T47D (cell line): ENCODE results near the gene DNER.
A peak's percentile ranks its signal among the peaks of the same experiment; 100 is the strongest.
"Not testable (repeated sequence)": the region's sequence is repeated elsewhere in the genome, so short reads cannot be mapped to it uniquely, and the experiment has no call there.

Experiments used
- DNase-seq, 2 experiments: peaks; one replicate each; pipeline versions ENCODE4 v3.0.0 to v3.0.0-alpha.2; 2011 to 2012; ENCODE audit warnings: low read depth in 1 of 2, low spot score in 1 of 2
- JUND ChIP-seq: IDR thresholded peaks from 2 replicates; pipeline ENCODE4 v1.6.1; 2012; ENCODE audit warnings: low read depth
- in situ Hi-C: cut with HindIII; loops from 2 replicates; pipeline ENCODE4 v1.10.0; 2016; ENCODE audit warnings: low sequenced_read_pairs, low pct_unique_long_range_greater_than_20kb

The DNER gene

DNA sequence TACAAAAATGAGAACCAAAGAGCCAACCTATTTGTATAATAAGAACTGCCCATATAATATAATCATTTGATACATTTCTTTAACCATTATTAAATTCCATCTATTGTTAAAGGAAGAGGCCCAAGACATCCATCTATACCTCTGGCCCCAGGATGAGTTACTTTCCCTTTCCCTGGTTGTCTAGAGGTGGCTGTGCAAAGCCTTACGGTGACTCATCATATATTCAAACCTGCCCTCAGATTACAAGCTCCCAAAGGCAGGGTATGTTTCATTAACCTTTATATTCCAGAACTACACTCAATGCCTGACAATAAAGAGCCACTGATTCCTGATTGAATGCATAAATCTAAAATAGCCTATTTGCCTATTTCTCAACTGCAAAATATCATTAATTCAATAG lies 337.5 kb downstream of the DNER start:
- in situ Hi-C loops, result no loop called here
- no peak for TF ChIP-seq JUND
- no peak for DNase-seq

DNA sequence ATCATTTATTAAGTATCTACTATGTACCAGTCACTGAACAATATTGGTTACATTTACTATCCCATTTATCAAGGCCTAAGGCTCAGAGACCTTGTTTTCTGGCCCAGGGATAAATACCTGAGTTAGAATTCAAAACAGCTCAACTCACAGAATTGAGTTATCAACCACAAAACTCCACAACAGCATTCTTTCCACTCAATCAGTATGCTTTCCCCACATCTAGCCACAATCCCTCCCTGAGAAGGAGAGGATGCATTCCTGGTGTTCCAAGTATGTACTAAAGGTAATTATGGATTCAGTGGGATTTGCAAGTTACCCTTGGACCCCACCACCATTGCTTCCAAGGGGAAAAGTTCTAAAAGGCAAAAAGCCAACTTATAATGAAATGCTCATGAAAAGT lies 339.1 kb downstream of the DNER start:
- in situ Hi-C loops, result no loop called here
- no peak for TF ChIP-seq JUND
- DNase-seq, result no peak

DNA sequence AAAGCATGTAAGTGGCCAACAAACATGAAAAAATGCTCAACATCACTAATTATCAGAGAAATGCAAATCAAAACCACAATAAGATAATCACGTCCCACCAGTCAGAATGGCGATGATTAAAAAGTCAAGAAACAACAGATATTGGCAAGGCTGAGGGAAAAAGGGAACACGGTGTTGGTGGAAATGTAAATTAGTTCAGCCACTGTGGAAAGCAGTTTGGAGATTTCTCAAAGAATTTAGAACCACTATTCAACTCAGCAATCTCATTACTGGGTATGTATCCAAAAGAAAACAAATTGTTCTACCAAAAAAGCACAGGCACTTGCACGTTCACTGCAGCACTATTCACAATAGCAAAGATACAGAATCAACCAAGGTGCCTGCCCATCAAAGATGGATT lies 341.0 kb downstream of the DNER start:
- in situ Hi-C loops, DNase-seq: not testable (repeated sequence)

- in situ Hi-C loops, result no loop called here
- no peak for TF ChIP-seq JUND
Observed at GRCh38 chr2:229372207-229372606, 342.1 kb downstream of the DNER start.

DNA sequence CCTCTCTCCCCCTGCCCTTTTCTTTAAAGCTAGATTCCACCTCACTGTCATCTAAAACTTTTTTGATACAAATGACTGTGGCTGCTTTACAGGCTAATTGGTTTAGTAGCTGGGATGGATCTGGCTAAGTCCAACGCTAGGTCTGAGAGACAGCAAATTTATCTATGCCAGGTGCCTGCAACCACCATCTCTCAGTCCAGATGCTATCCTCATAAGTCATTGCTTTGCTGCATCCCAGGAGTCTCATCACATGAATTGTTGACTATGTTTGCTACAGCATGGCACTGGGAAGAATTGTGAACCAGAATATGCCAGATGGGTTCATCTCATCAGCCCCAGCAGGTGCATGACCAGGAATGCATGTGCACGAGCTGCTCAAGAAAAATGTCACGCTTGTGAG lies 343.3 kb downstream of the DNER start:
- in situ Hi-C loops, result no loop called here
- no peak for TF ChIP-seq JUND
- DNase-seq, result no peak

More at GRCh38 chr2:229372207-229372606, 342.1 kb downstream of the DNER start:
- no peak for DNase-seq

- no peak for DNase-seq
- no peak for TF ChIP-seq JUND
- in situ Hi-C loops, result no loop called here
Observed at GRCh38 chr2:229370509-229370908, 343.8 kb downstream of the DNER start.

- in situ Hi-C loops, result no loop called here
- TF ChIP-seq JUND, result 0 out of 2 replicates have a peak, but pooled peaks have one; percentile 36
- DNase-seq, result peak in 1 of 2 experiments; percentile 7
Observed at GRCh38 chr2:229363185-229363814, 351.1 kb downstream of the DNER start.

DNA sequence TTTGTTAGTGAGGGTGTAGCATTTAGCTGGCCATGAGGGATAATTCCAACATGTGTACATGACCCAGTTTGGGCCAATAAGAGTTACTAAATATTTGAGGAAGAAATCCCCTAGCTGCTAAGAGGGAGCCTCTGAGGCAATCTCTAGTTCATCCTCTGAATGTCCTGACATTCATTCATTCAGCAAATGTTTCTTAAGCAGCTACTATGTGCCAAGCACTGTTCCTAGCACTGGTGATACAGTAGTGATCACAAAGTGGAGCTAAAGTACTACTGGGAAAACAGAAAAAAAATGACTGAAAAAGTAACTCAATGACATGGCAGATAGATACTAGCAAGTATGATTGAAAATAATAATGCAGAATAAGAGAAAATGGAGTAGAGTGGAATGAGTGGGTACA lies 363.5 kb downstream of the DNER start:
- no peak for DNase-seq
- no peak for TF ChIP-seq JUND
- in situ Hi-C loops, result no loop called here

- no peak for DNase-seq
- in situ Hi-C loops, result no loop called here
- no peak for TF ChIP-seq JUND
Observed at GRCh38 chr2:229350117-229350805, 364.1 kb downstream of the DNER start.

DNA sequence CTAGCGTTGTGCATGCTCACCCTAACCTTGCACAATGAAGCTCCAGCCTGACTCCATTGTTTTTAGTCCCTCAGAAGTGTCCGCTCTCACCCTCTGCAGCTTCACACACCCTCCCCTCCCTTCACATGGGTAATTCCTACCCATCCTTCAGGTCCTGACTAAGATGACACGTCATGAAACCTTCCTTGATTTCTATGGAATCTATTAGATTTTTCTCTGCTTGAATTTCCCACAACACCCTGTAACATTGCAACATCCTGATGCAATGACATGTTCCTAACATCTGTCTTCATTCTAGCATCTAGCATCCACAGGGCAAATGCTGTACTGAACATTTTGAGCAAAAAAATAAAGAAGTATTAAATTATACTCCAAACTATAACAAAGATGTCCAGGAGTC lies 366.2 kb downstream of the DNER start:
- TF ChIP-seq JUND, result no peak
- in situ Hi-C loops, result no loop called here
- no peak for DNase-seq

DNA sequence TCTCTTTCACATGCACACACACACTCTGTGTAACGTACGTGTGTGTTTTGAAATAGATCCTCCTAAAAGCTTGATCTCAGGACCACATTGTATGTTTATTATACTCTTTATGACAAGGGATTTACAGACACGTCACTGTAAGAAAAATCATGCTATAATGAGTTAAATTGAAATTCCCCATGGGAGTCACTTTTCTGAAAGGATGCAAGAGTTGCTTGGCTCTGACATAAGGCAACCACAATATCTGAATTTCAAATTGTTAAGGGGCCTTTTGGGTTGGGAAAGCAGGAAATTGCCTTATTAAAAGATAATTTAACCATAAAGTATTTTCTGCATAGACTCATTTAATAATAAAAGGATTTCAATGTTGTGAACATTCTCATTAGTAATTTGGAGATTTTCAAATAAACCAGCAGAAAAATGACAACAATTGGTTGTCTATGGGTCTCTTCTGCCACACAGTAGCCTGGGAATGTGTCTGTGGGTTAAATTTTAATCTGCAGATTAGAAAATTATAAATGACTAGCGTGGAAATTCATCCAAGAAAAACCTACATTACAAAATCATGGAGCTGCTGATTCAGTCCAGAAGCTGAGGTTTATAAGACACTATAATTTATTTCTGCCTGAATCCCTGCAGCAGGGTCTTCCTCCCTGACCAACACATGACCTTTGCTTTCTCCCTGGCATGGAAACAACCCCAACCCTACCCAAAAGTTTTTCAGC lies 367.4 kb downstream of the DNER start:
- in situ Hi-C loops, result no loop called here
- TF ChIP-seq JUND, result no peak
- DNase-seq, result no peak

DNA sequence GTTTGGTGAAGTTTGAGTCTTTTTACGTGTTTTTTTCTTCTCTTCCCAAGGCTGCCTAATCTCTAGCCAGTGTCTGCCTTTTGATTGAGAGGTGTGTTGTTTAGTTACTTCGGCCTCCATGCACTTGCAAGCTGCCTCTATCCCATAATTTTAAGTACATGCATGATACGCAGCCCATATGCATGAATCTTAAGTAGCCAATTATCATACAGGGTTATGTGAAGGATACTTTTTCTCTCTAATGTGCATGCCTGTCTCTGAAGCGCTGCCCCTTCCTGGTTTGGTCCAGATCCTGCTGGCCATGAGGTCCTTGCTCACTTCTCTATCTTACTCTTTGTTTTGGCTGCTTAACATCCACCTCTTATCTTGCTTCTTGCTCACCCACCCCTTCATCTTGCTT lies 369.4 kb downstream of the DNER start:
- in situ Hi-C loops, result no loop called here
- DNase-seq, result no peak

DNA sequence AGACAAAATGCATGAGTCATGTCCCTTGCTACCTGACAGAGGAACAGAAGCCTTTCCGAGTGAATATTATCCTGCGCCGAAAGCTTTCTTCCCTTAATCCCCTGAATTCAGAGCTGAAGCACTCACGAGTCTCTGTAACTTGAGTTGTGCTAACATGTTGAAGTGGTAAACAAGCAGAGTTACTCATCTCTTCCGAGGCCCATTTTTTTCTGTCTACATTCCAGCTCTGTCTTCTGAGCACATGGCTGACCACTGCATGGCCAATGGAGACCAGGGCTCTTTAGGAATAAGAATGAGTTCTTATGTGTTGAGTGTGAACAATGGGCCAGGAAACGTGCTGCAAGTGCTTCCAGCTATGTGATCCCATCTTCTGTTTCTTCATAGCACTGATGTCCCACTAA lies 370.2 kb downstream of the DNER start:
- no peak for TF ChIP-seq JUND
- in situ Hi-C loops, result no loop called here
- DNase-seq, result no peak

More for the DNA sequence above, 369.4 kb downstream of the DNER start:
- TF ChIP-seq JUND, result no peak
